HL-60 (cell line): ENCODE data around the gene KCNT1.

Source experiments
- DNase-seq, 2 experiments: peaks; one replicate each; pipeline ENCODE4 v3.0.0-alpha.2; 2010 to 2020; ENCODE audit warnings: low read depth in 1 of 2, low spot score in 1 of 2
- H3K27ac ChIP-seq: fragments of 250-450 bp; sonication (Bioruptor Pico); replicated peaks from 2 replicates; pipeline ENCODE4 v1.5.1; 2020; ENCODE audit warnings: mild to moderate bottlenecking, moderate library complexity
- H3K27me3 ChIP-seq: fragments of 250-450 bp; sonication (Bioruptor Pico); 2 replicates; pipeline ENCODE4 v1.5.1; 2021; ENCODE audit warnings: mild to moderate bottlenecking, moderate library complexity; ENCODE audit not compliant: insufficient read depth, poor library complexity, severe bottlenecking
- H3K4me3 ChIP-seq: replicated peaks from 2 replicates; pipeline ENCODE4 v1.5.1; 2011; ENCODE audit warnings: mild to moderate bottlenecking, control low read depth, low read length; ENCODE audit not compliant: insufficient read depth
- GABPA ChIP-seq: IDR thresholded peaks from 2 replicates; pipeline ENCODE4 v1.6.1; 2012; ENCODE audit warnings: low read depth
- POLR2AphosphoS5 ChIP-seq: IDR thresholded peaks from 2 replicates; pipeline ENCODE4 v1.6.1; 2012; ENCODE audit warnings: low read depth
- SPI1 ChIP-seq: IDR thresholded peaks from 2 replicates; pipeline ENCODE4 v1.6.1; 2012; ENCODE audit warnings: low read depth, mild to moderate bottlenecking, borderline replicate concordance
- TF ChIP-seq, protein P1 (sequence below): IDR thresholded peaks from one replicate; pipeline ENCODE4 v1.5.1; 2011; ENCODE audit warnings: low read length, control low read depth, inconsistent platforms; ENCODE audit not compliant: insufficient read depth
- TF ChIP-seq, protein P2 (sequence below): IDR thresholded peaks from 2 replicates; pipeline ENCODE4 v1.6.1; 2012; ENCODE audit warnings: low read depth; ENCODE audit not compliant: insufficient replicate concordance

The KCNT1 gene

GRCh38 chr9:135659252-135659651, 42.7 kb upstream of the KCNT1 start:
- H3K4me3 ChIP-seq: no peak overlapping the region
- no peak for DNase-seq
- H3K27me3 ChIP-seq: no peaks in the 10 kb centered on the region
- no peak for TF ChIP-seq GABPA
- no peak for TF ChIP-seq SPI1
- no peak for TF ChIP-seq POLR2AphosphoS5
- TF ChIP-seq, protein P1, sequence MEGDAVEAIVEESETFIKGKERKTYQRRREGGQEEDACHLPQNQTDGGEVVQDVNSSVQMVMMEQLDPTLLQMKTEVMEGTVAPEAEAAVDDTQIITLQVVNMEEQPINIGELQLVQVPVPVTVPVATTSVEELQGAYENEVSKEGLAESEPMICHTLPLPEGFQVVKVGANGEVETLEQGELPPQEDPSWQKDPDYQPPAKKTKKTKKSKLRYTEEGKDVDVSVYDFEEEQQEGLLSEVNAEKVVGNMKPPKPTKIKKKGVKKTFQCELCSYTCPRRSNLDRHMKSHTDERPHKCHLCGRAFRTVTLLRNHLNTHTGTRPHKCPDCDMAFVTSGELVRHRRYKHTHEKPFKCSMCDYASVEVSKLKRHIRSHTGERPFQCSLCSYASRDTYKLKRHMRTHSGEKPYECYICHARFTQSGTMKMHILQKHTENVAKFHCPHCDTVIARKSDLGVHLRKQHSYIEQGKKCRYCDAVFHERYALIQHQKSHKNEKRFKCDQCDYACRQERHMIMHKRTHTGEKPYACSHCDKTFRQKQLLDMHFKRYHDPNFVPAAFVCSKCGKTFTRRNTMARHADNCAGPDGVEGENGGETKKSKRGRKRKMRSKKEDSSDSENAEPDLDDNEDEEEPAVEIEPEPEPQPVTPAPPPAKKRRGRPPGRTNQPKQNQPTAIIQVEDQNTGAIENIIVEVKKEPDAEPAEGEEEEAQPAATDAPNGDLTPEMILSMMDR: no peak
- TF ChIP-seq, protein P2, sequence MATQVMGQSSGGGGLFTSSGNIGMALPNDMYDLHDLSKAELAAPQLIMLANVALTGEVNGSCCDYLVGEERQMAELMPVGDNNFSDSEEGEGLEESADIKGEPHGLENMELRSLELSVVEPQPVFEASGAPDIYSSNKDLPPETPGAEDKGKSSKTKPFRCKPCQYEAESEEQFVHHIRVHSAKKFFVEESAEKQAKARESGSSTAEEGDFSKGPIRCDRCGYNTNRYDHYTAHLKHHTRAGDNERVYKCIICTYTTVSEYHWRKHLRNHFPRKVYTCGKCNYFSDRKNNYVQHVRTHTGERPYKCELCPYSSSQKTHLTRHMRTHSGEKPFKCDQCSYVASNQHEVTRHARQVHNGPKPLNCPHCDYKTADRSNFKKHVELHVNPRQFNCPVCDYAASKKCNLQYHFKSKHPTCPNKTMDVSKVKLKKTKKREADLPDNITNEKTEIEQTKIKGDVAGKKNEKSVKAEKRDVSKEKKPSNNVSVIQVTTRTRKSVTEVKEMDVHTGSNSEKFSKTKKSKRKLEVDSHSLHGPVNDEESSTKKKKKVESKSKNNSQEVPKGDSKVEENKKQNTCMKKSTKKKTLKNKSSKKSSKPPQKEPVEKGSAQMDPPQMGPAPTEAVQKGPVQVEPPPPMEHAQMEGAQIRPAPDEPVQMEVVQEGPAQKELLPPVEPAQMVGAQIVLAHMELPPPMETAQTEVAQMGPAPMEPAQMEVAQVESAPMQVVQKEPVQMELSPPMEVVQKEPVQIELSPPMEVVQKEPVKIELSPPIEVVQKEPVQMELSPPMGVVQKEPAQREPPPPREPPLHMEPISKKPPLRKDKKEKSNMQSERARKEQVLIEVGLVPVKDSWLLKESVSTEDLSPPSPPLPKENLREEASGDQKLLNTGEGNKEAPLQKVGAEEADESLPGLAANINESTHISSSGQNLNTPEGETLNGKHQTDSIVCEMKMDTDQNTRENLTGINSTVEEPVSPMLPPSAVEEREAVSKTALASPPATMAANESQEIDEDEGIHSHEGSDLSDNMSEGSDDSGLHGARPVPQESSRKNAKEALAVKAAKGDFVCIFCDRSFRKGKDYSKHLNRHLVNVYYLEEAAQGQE: no peak
- H3K27ac ChIP-seq: no peak overlapping the region

DNA sequence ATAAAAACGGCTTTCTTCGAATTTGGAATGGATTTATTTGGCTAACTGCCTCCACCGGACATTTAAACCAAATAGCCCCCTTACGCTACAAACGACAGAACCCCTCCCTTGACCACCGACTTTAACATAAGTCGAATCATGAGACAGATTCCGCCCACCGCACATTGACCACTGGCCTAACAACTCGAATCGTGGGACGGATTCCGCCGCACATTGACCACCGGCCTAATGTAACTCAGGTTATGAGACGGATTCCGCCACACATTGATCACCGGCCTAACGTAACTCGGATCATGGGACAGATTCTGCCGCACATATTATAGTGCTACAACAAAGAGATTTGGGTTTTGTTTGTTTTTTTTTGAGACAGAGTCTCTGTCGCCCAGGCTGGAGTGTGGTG, 41.6 kb upstream of the KCNT1 start:
- Histone ChIP-seq H3K27ac (no peak overlapping the region), H3K4me3 (no peak overlapping the region), H3K27me3 (no peaks in the 10 kb centered on the region)
- no peak for DNase-seq
- TF ChIP-seq, protein P2: no peak
- TF ChIP-seq GABPA (no peak), SPI1 (no peak), POLR2AphosphoS5 (no peak)
- TF ChIP-seq, protein P1: no peak

- TF ChIP-seq POLR2AphosphoS5 (no peak), SPI1 (no peak)
- H3K4me3 ChIP-seq: no peak overlapping the region
- H3K27me3 ChIP-seq: peaks cover 2% of the 10 kb centered on the region
- DNase-seq: no peak
- no peak overlapping the region for H3K27ac ChIP-seq
Observed at GRCh38 chr9:135661816-135662560, 40.0 kb upstream of the KCNT1 start.

GRCh38 chr9:135662758-135663450, 39.1 kb upstream of the KCNT1 start, which contains the start of gene LCN9:
TSS of gene LCN9 (plus strand) at chr9:135663309. CDS start at chr9:135663322, 13 bp downstream.
- Histone ChIP-seq H3K27me3 (peaks cover 2% of the 10 kb centered on the region), H3K27ac (no peak within 1 kb of the TSS), H3K4me3 (no peak within 1 kb of the TSS)
- TF ChIP-seq POLR2AphosphoS5: no peak
- TF ChIP-seq, protein P2: no peak
- TF ChIP-seq SPI1: no peak
- TF ChIP-seq, protein P1: no peak
- no peak for TF ChIP-seq GABPA
- DNase-seq: no peak
